Upper lobe of left lung (tissue), 6 donors: Measurements from ENCODE around the gene SPATA13. TPM values are rescaled to one million over a fixed set of nuclear protein-coding genes. Genes with fewer than 3 reads are reported as not detected.

Source experiments
- ATAC-seq, 2 donors: fragments of 200-7000 bp; cut with Tn5 transposase; one replicate each; pipeline ENCODE4 v1.9.1; 2022; ENCODE audit warnings: mild to moderate bottlenecking in 2 of 2, moderate library complexity in 2 of 2; ENCODE audit not compliant: low FRiP score in 2 of 2
- DNase-seq, 2 donors: peaks; one replicate each; pipeline ENCODE4 v3.0.0-alpha.2; 2019 to 2020
- H3K27ac ChIP-seq, 4 donors: fragments of 200-600 bp; sonication (generic); one replicate each; pipeline ENCODE4 v1.5.1; 2016 to 2019
- H3K27me3 ChIP-seq, 4 donors: fragments of 200-600 bp; sonication (generic); one replicate each; pipeline ENCODE4 v1.5.1; 2017 to 2019
- H3K36me3 ChIP-seq, 4 donors: fragments of 200-600 bp; sonication (generic); one replicate each; pipeline ENCODE4 v1.5.1; 2016 to 2019
- H3K4me1 ChIP-seq, 4 donors: fragments of 200-600 bp; sonication (generic); one replicate each; pipeline ENCODE4 v1.5.1; 2018 to 2019
- H3K4me3 ChIP-seq, 4 donors: fragments of 200-600 bp; sonication (generic); one replicate each; pipeline ENCODE4 v1.5.1; 2017 to 2019; ENCODE audit warnings: mild to moderate bottlenecking in 2 of 4, moderate library complexity in 1 of 4
- H3K9me3 ChIP-seq, 4 donors: fragments of 200-600 bp; sonication (generic); one replicate each; pipeline ENCODE4 v1.5.1; 2018 to 2019
- CTCF ChIP-seq, 6 experiments: fragments of 450-650 bp in 4 of 6; fragments of 200-600 bp in 2 of 6; sonication (generic) in 2 of 6; IDR thresholded peaks; one replicate each; pipeline ENCODE4 v1.5.1; 2016 to 2019; ENCODE audit warnings: antibody characterized with exemption in 6 of 6
- EP300 ChIP-seq, 4 donors: sonication (generic); formaldehyde crosslinking; IDR thresholded peaks; one replicate each; pipeline ENCODE4 v1.5.1; 2017; ENCODE audit warnings: antibody characterized with exemption in 4 of 4, control low read depth in 2 of 4
- POLR2A ChIP-seq, 4 donors: fragments of 450-650 bp; IDR thresholded peaks; one replicate each; pipeline ENCODE4 v1.5.1; 2016 to 2017; ENCODE audit warnings: antibody characterized with exemption in 4 of 4, mild to moderate bottlenecking in 2 of 4
- POLR2AphosphoS5 ChIP-seq, 2 donors: sonication (generic); formaldehyde crosslinking; IDR thresholded peaks; one replicate each; pipeline ENCODE4 v1.5.1; 2017; ENCODE audit warnings: antibody characterized with exemption in 2 of 2
- WGBS, 2 donors: methylation state at CpG; one replicate each; pipeline ENCODE4 v1.1.5; 2017 to 2018; 5-methylcytosine and 5-hydroxymethylcytosine counted together
- total RNA-seq, 6 donors: library from RNA; depleted of rRNA in 4 of 6; stranded (reverse); fragments of >200 nt in 4 of 6; gene quantifications; one replicate each; pipeline versions ENCODE4 v1.1.0 to v1.2.1, GENCODE V29; 2016 to 2021
- donor health status: DM: no; HTN: no; CAD: no; lungs with moderate emphysema.
- donor health status: DM: no; HTN: yes; CAD: no; lungs with severe emphysema.

Gene SPATA13
- total RNA-seq, 6 donors from 2014 or later: 31.2 to 77.5 (median 49.2) TPM

GRCh38 chr13:24275041-24275440 is 114.5 kb downstream of the SPATA13 start:
- Histone ChIP-seq H3K9me3 (no peaks in the 10 kb centered on the region), H3K27me3 (no peaks in the 10 kb centered on the region), H3K27ac (peak overlapping the region in 3 of 4 donors; percentile 4 to 85 (median 55)), H3K36me3 (no peaks in the 10 kb centered on the region), H3K4me1 (peaks cover 42 to 69% (median 60%) of the 10 kb centered on the region in 4 donors), H3K4me3 (no peak overlapping the region)
- ATAC-seq (no peak), DNase-seq (no peak)
- TF ChIP-seq POLR2AphosphoS5 (IDR thresholded peaks at IDR 0.05) (no peak), EP300 (IDR thresholded peaks at IDR 0.05) (no peak), CTCF (IDR thresholded peaks at IDR 0.05) (no peak), POLR2A (IDR thresholded peaks at IDR 0.05) (no peak)

GRCh38 chr13:24276306-24276705 is 115.8 kb downstream of the SPATA13 start:
- peaks cover 0 to 7% (median 0%) of the 10 kb centered on the region in 4 donors for H3K36me3 ChIP-seq
- no peak for ATAC-seq
- DNase-seq: no peak
- 33 to 38% methylated on average over 2 of the region's 2 CpGs for WGBS, 2 donors
- H3K9me3 ChIP-seq: no peaks in the 10 kb centered on the region
- H3K27me3 ChIP-seq: no peaks in the 10 kb centered on the region
- H3K27ac ChIP-seq: no peak overlapping the region
- no peak for TF ChIP-seq POLR2AphosphoS5 (IDR thresholded peaks at IDR 0.05)
- no peak for TF ChIP-seq POLR2A (IDR thresholded peaks at IDR 0.05)
- TF ChIP-seq CTCF (IDR thresholded peaks at IDR 0.05): no peak
- H3K4me1 ChIP-seq: peaks cover 35 to 64% (median 55%) of the 10 kb centered on the region in 4 donors
- no peak overlapping the region for H3K4me3 ChIP-seq

- DNase-seq: no peak
- Histone ChIP-seq H3K27me3 (no peaks in the 10 kb centered on the region), H3K27ac (peak overlapping the region in 2 of 4 donors; percentile 13 to 25), H3K4me3 (no peak overlapping the region), H3K36me3 (peaks cover 0 to 11% (median 0%) of the 10 kb centered on the region in 4 donors), H3K4me1 (peaks cover 35 to 60% (median 51%) of the 10 kb centered on the region in 4 donors), H3K9me3 (no peaks in the 10 kb centered on the region)
- no peak for ATAC-seq
- TF ChIP-seq CTCF (IDR thresholded peaks at IDR 0.05) (no peak), EP300 (IDR thresholded peaks at IDR 0.05) (no peak), POLR2A (IDR thresholded peaks at IDR 0.05) (no peak), POLR2AphosphoS5 (IDR thresholded peaks at IDR 0.05) (no peak)
- WGBS, 2 donors: 88 to 94% methylated on average over 13 of the region's 13 CpGs
Observed at GRCh38 chr13:24276861-24277260, 116.3 kb downstream of the SPATA13 start.

GRCh38 chr13:24277761-24278160 is 117.2 kb downstream of the SPATA13 start:
- Histone ChIP-seq H3K36me3 (peaks cover 0 to 20% (median 2%) of the 10 kb centered on the region in 4 donors), H3K4me1 (peaks cover 31 to 55% (median 43%) of the 10 kb centered on the region in 4 donors), H3K9me3 (no peaks in the 10 kb centered on the region), H3K27ac (no peak overlapping the region), H3K27me3 (no peaks in the 10 kb centered on the region), H3K4me3 (no peak overlapping the region)
- WGBS, 2 donors: 88 to 90% methylated on average over 6 of the region's 6 CpGs
- ATAC-seq (no peak), DNase-seq (no peak)
- TF ChIP-seq POLR2AphosphoS5 (IDR thresholded peaks at IDR 0.05) (no peak), POLR2A (IDR thresholded peaks at IDR 0.05) (no peak), EP300 (IDR thresholded peaks at IDR 0.05) (no peak)

GRCh38 chr13:24279327-24280110 is 119.0 kb downstream of the SPATA13 start:
- Histone ChIP-seq H3K9me3 (no peaks in the 10 kb centered on the region), H3K36me3 (peaks cover 0 to 35% (median 10%) of the 10 kb centered on the region in 4 donors), H3K4me3 (no peak overlapping the region), H3K27ac (peak overlapping the region; percentile 6 to 64 (median 48)), H3K27me3 (no peaks in the 10 kb centered on the region), H3K4me1 (peaks cover 22 to 40% (median 30%) of the 10 kb centered on the region in 4 donors)
- ATAC-seq (peak in 1 of 2 donors; percentile 57), DNase-seq (peak in 1 of 2 donors; percentile 46)
- TF ChIP-seq EP300 (IDR thresholded peaks at IDR 0.05) (no peak), POLR2A (IDR thresholded peaks at IDR 0.05) (peak in 1 of 4 donors; percentile 42)
- WGBS, 2 donors: 67 to 77% methylated on average over 8 of the region's 8 CpGs
